Measurements from ENCODE around the gene COPE. TPM values are rescaled to one million over a fixed set of nuclear protein-coding genes. Genes with fewer than 3 reads are reported as not detected.

The COPE gene
- total RNA-seq, 4 donors from 2014 or later, result 121 to 195 (median 152) TPM

GRCh38 chr19:18899624-18900560 lies 19.3 kb downstream of the COPE start:
- peaks cover 0 to 15% (median 7%) of the 10 kb centered on the region in 3 donors for H3K4me1 ChIP-seq
- no peak for TF ChIP-seq POLR2A (IDR thresholded peaks at IDR 0.05)
- TF ChIP-seq POLR2AphosphoS5 (IDR thresholded peaks at IDR 0.05), result no peak
- TF ChIP-seq CTCF (IDR thresholded peaks at IDR 0.05), result no peak
- TF ChIP-seq EP300 (IDR thresholded peaks at IDR 0.05), result no peak
- no peak for ATAC-seq
- no peak overlapping the region for H3K4me3 ChIP-seq
- peaks cover 0 to 65% of the 10 kb centered on the region in 2 donors for H3K36me3 ChIP-seq
- WGBS, 2 donors (ENCODE audit: low coverage in 1 of 2), result 71 to 80% methylated on average over 1 to 4 of the region's 20 CpGs
- H3K9me3 ChIP-seq, result no peaks in the 10 kb centered on the region
- H3K27me3 ChIP-seq, result peaks cover 28% of the 10 kb centered on the region
- H3K27ac ChIP-seq, result no peak overlapping the region

GRCh38 chr19:18898607-18899408 lies 20.4 kb downstream of the COPE start:
- Histone ChIP-seq H3K36me3 (peaks cover 0 to 54% of the 10 kb centered on the region in 2 donors), H3K27me3 (peaks cover 39% of the 10 kb centered on the region), H3K4me3 (no peak overlapping the region), H3K9me3 (no peaks in the 10 kb centered on the region), H3K27ac (no peak overlapping the region), H3K4me1 (peaks cover 0 to 26% (median 14%) of the 10 kb centered on the region in 3 donors)
- WGBS, 2 donors (ENCODE audit: low coverage in 1 of 2), result no CpG with 5 or more reads among the region's 18 CpGs
- TF ChIP-seq CTCF (IDR thresholded peaks at IDR 0.05) (no peak), POLR2AphosphoS5 (IDR thresholded peaks at IDR 0.05) (no peak), EP300 (IDR thresholded peaks at IDR 0.05) (no peak), POLR2A (IDR thresholded peaks at IDR 0.05) (no peak)
- ATAC-seq, result no peak

- H3K4me1 ChIP-seq, result peaks cover 0 to 30% (median 14%) of the 10 kb centered on the region in 3 donors
- H3K4me3 ChIP-seq, result no peak overlapping the region
- TF ChIP-seq CTCF (IDR thresholded peaks at IDR 0.05), result no peak
- no peak for TF ChIP-seq POLR2A (IDR thresholded peaks at IDR 0.05)
- no peak for TF ChIP-seq POLR2AphosphoS5 (IDR thresholded peaks at IDR 0.05)
- no peak for TF ChIP-seq EP300 (IDR thresholded peaks at IDR 0.05)
- H3K27ac ChIP-seq, result no peak overlapping the region
- no peak for ATAC-seq
- 0% methylated on average over 1 of the region's 18 CpGs; no CpG with 5 or more reads in 1 of the 2 donors for WGBS, 2 donors (ENCODE audit: low coverage in 1 of 2)
- H3K36me3 ChIP-seq, result peaks cover 0 to 47% of the 10 kb centered on the region in 2 donors
- no peaks in the 10 kb centered on the region for H3K9me3 ChIP-seq
- H3K27me3 ChIP-seq, result peaks cover 46% of the 10 kb centered on the region
These were observed 21.0 kb downstream of the COPE start for GRCh38 chr19:18898081-18898606.

GRCh38 chr19:18897094-18898029 lies 21.8 kb downstream of the COPE start:
- Histone ChIP-seq H3K9me3 (no peaks in the 10 kb centered on the region), H3K36me3 (peaks cover 0 to 41% of the 10 kb centered on the region in 2 donors), H3K4me1 (peaks cover 0 to 30% (median 14%) of the 10 kb centered on the region in 3 donors), H3K27ac (no peak overlapping the region), H3K27me3 (peaks cover 50% of the 10 kb centered on the region), H3K4me3 (no peak overlapping the region)
- WGBS, 2 donors (ENCODE audit: low coverage in 1 of 2), result 96% methylated on average over 5 to 11 of the region's 25 CpGs
- no peak for ATAC-seq
- no peak for TF ChIP-seq EP300 (IDR thresholded peaks at IDR 0.05)
- no peak for TF ChIP-seq CTCF (IDR thresholded peaks at IDR 0.05)
- no peak for TF ChIP-seq POLR2AphosphoS5 (IDR thresholded peaks at IDR 0.05)
- TF ChIP-seq POLR2A (IDR thresholded peaks at IDR 0.05), result no peak

Data from gastroesophageal sphincter (tissue), 4 donors.